Measurements from ENCODE around the gene NELFE.

GRCh38 chr6:31968326-31968725 is 9.6 kb upstream of the NELFE start:
- TF ChIP-seq CTCF (conservative IDR thresholded peaks at IDR 0.05) (no peak), EZH2 (IDR thresholded peaks at IDR 0.05; ENCODE audit: low read depth) (no peak)

Data from PC-9 (cell line).